ENCODE results near the gene PGP. TPM values are rescaled to one million over a fixed set of nuclear protein-coding genes. Genes with fewer than 3 reads are reported as not detected.

Gene PGP
- total RNA-seq, 1 experiment from 2014 or later: 45.0 TPM

- CTCF ChIA-PET: no interaction called here
- TF ChIP-seq CTCF (IDR thresholded peaks at IDR 0.05; ENCODE audit: unreplicated experiment): no peak
These were observed 43.8 kb downstream of the PGP start for GRCh38 chr16:2170587-2171435.

GRCh38 chr16:2170080-2170479, 44.6 kb downstream of the PGP start:
- no peak for TF ChIP-seq CTCF (IDR thresholded peaks at IDR 0.05; ENCODE audit: unreplicated experiment)
- H3K9me3 Mint-ChIP-seq (ENCODE audit: low read depth, unreplicated experiment): no peaks in the 10 kb centered on the region
- H3K27me3 Mint-ChIP-seq (ENCODE audit: unreplicated experiment): no peaks in the 10 kb centered on the region
- no peak for DNase-seq
- peaks cover 66% of the 10 kb centered on the region for H3K36me3 Mint-ChIP-seq (ENCODE audit: insufficient read depth, unreplicated experiment)
- BruUV-seq (replicated peaks): no TSS peak
- intact Hi-C loops (cut with micrococcal nuclease; ENCODE audit: unreplicated experiment): no loop called here
- peaks cover 8% of the 10 kb centered on the region for H3K4me1 Mint-ChIP-seq (ENCODE audit: low read depth, unreplicated experiment)
- CTCF ChIA-PET: no interaction called here
- no peak overlapping the region for H3K4me3 Mint-ChIP-seq (ENCODE audit: low read depth, unreplicated experiment)
- H3K27ac Mint-ChIP-seq (ENCODE audit: unreplicated experiment): no peak overlapping the region

More at GRCh38 chr16:2170587-2171435, 43.8 kb downstream of the PGP start:
- DNase-seq: no peak
- no peak overlapping the region for H3K4me3 Mint-ChIP-seq (ENCODE audit: low read depth, unreplicated experiment)
- H3K27me3 Mint-ChIP-seq (ENCODE audit: unreplicated experiment): no peaks in the 10 kb centered on the region
- H3K9me3 Mint-ChIP-seq (ENCODE audit: low read depth, unreplicated experiment): no peaks in the 10 kb centered on the region
- BruUV-seq (replicated peaks): no TSS peak
- H3K27ac Mint-ChIP-seq (ENCODE audit: unreplicated experiment): no peak overlapping the region
- intact Hi-C loops (cut with micrococcal nuclease; ENCODE audit: unreplicated experiment): no loop called here
- peaks cover 74% of the 10 kb centered on the region for H3K36me3 Mint-ChIP-seq (ENCODE audit: insufficient read depth, unreplicated experiment)
- peaks cover 6% of the 10 kb centered on the region for H3K4me1 Mint-ChIP-seq (ENCODE audit: low read depth, unreplicated experiment)

DNA sequence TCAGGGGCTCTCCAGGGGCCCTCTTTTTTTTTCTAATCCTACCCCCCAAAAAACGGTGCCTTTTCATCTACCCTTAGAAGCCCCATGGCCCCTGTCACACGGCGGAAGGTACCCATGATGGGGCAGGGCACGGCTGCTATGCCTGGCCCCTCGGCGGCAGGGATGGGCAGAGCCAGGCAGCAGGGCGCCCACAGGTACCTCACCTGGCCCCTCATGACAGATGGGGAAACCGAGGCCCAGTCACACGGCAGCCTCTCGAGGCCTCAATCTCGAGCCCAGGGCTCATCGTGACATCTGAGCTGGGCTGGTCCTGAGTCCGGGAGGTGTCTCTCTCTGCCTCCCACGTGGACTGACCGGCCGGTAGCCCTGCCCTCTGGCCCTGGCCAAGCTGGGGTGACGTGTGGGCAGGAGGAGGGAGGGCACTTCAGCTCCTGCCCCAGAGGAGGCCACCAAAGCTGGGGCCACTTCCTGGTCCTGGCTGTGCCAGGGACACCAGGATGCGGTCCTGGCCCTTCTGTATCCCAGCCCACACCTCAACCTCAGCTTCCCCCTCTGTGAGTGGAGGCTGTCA, 47.5 kb downstream of the PGP start:
- H3K27me3 Mint-ChIP-seq (ENCODE audit: unreplicated experiment): no peaks in the 10 kb centered on the region
- no peaks in the 10 kb centered on the region for H3K9me3 Mint-ChIP-seq (ENCODE audit: low read depth, unreplicated experiment)
- CTCF ChIA-PET: interaction anchor here (1.3 kb wide), 1 partner anchor 9 kb away, joined by 3 read pairs; no protein-coding TSS in a partner anchor
- peaks cover 27% of the 10 kb centered on the region for H3K4me1 Mint-ChIP-seq (ENCODE audit: low read depth, unreplicated experiment)
- no TSS peak for BruUV-seq (replicated peaks)
- H3K27ac Mint-ChIP-seq (ENCODE audit: unreplicated experiment): no peak overlapping the region
- TF ChIP-seq CTCF (IDR thresholded peaks at IDR 0.05; ENCODE audit: unreplicated experiment): no peak
- H3K36me3 Mint-ChIP-seq (ENCODE audit: insufficient read depth, unreplicated experiment): peaks cover 58% of the 10 kb centered on the region
- H3K4me3 Mint-ChIP-seq (ENCODE audit: low read depth, unreplicated experiment): no peak overlapping the region
- DNase-seq: no peak
- intact Hi-C loops (cut with micrococcal nuclease; ENCODE audit: unreplicated experiment): no loop called here

GRCh38 chr16:2166263-2167067, 48.2 kb downstream of the PGP start:
- CTCF ChIA-PET: no interaction called here
- no peak overlapping the region for H3K4me3 Mint-ChIP-seq (ENCODE audit: low read depth, unreplicated experiment)
- no TSS peak for BruUV-seq (replicated peaks)
- H3K27me3 Mint-ChIP-seq (ENCODE audit: unreplicated experiment): no peaks in the 10 kb centered on the region
- no peak overlapping the region for H3K27ac Mint-ChIP-seq (ENCODE audit: unreplicated experiment)
- H3K9me3 Mint-ChIP-seq (ENCODE audit: low read depth, unreplicated experiment): no peaks in the 10 kb centered on the region
- TF ChIP-seq CTCF (IDR thresholded peaks at IDR 0.05; ENCODE audit: unreplicated experiment): no peak
- peaks cover 58% of the 10 kb centered on the region for H3K36me3 Mint-ChIP-seq (ENCODE audit: insufficient read depth, unreplicated experiment)
- peaks cover 33% of the 10 kb centered on the region for H3K4me1 Mint-ChIP-seq (ENCODE audit: low read depth, unreplicated experiment)
- DNase-seq: no peak
- intact Hi-C loops (cut with micrococcal nuclease; ENCODE audit: unreplicated experiment): no loop called here

All from Calu3 (cell line).